Hematopoietic multipotent progenitor cell treated with erythropoietin and hydrocortisone succinate and interleukin-3 and kit ligand, for 17 days (in vitro differentiated cells): Measurements from ENCODE around the gene NUBP2.

Experiments used
- DNase-seq: peaks from one replicate; pipeline ENCODE4 v3.0.0-alpha.2; 2015; ENCODE audit warnings: low spot score

The NUBP2 gene

GRCh38 chr16:1758923-1759322 lies 23.8 kb upstream of the NUBP2 start:
- DNase-seq = no peak

GRCh38 chr16:1759511-1759910 lies 23.2 kb upstream of the NUBP2 start:
- DNase-seq = no peak

GRCh38 chr16:1760911-1761310 lies 21.8 kb upstream of the NUBP2 start:
- no peak for DNase-seq

GRCh38 chr16:1761751-1762150 lies 21.0 kb upstream of the NUBP2 start:
- no peak for DNase-seq

GRCh38 chr16:1762196-1762878 lies 20.4 kb upstream of the NUBP2 start:
- no peak for DNase-seq

- DNase-seq = peak; percentile 14
These were observed 19.8 kb upstream of the NUBP2 start for GRCh38 chr16:1762879-1763520.

- no peak for DNase-seq
These were observed 18.9 kb upstream of the NUBP2 start for GRCh38 chr16:1763521-1764511.

- DNase-seq = no peak
These were observed 17.8 kb upstream of the NUBP2 start for GRCh38 chr16:1764971-1765370.

GRCh38 chr16:1765826-1766225 lies 16.9 kb upstream of the NUBP2 start:
- DNase-seq = no peak

GRCh38 chr16:1766231-1766630 lies 16.5 kb upstream of the NUBP2 start:
- DNase-seq = no peak

- no peak for DNase-seq
These were observed 16.1 kb upstream of the NUBP2 start for GRCh38 chr16:1766701-1767100.

GRCh38 chr16:1767116-1767994 lies 15.4 kb upstream of the NUBP2 start:
- no peak for DNase-seq

- no peak for DNase-seq
These were observed 14.5 kb upstream of the NUBP2 start for GRCh38 chr16:1768061-1768766.

- no peak for DNase-seq
These were observed 13.9 kb upstream of the NUBP2 start for GRCh38 chr16:1768767-1769401.

- no peak for DNase-seq
These were observed 13.1 kb upstream of the NUBP2 start for GRCh38 chr16:1769402-1770300.

GRCh38 chr16:1770328-1771187 lies 12.2 kb upstream of the NUBP2 start:
- DNase-seq = no peak

- DNase-seq = peak; percentile 57
These were observed 11.4 kb upstream of the NUBP2 start, which contains the start of gene NME3 for GRCh38 chr16:1771188-1771863. Gene NME3, minus strand, starts transcription at chr16:1771543. Its CDS starts 9 bp downstream, at chr16:1771534.

- peak; percentile 9 for DNase-seq
These were observed 10.8 kb upstream of the NUBP2 start for GRCh38 chr16:1771864-1772361.
